Omental fat pad (tissue), 4 donors: ENCODE measurements around the gene HHIP. TPM values are rescaled to one million over a fixed set of nuclear protein-coding genes. Genes with fewer than 3 reads are reported as not detected.

Experiments
- ATAC-seq: fragments of 150-250 bp; one replicate; pipeline ENCODE4 v1.9.1; 2016; ENCODE audit warnings: mild to moderate bottlenecking, moderate library complexity; ENCODE audit not compliant: low FRiP score
- DNase-seq: peaks from one replicate; pipeline ENCODE4 v3.0.0-alpha.2; 2019; ENCODE audit warnings: low spot score
- CTCF ChIP-seq, 3 donors: fragments of 450-650 bp; IDR thresholded peaks; one replicate each; pipeline ENCODE4 v1.5.1; 2016 to 2017; ENCODE audit warnings: antibody characterized with exemption in 3 of 3, mild to moderate bottlenecking in 3 of 3, moderate library complexity in 2 of 3
- total RNA-seq, 4 donors: library from RNA; depleted of rRNA; stranded (reverse); fragments of >200 nt; gene quantifications; one replicate each; pipeline ENCODE4 v1.1.0, GENCODE V29; 2016

HHIP gene
- total RNA-seq, 4 donors from 2014 or later: 0.47 to 12.7 (median 1.9) TPM

- no peak for TF ChIP-seq CTCF (IDR thresholded peaks at IDR 0.05)
- ATAC-seq (no peak), DNase-seq (no peak)
Observed at GRCh38 chr4:144667500-144667899, 21.5 kb downstream of the HHIP start.

- no peak for DNase-seq
- ATAC-seq: no peak
- no peak for TF ChIP-seq CTCF (IDR thresholded peaks at IDR 0.05)
Observed at GRCh38 chr4:144670776-144671175, 24.8 kb downstream of the HHIP start.

- no peak for DNase-seq
- no peak for TF ChIP-seq CTCF (IDR thresholded peaks at IDR 0.05)
Observed at GRCh38 chr4:144674711-144675110, 28.8 kb downstream of the HHIP start.

GRCh38 chr4:144681806-144682205 lies 35.9 kb downstream of the HHIP start:
- TF ChIP-seq CTCF (IDR thresholded peaks at IDR 0.05): no peak
- DNase-seq: no peak
- no peak for ATAC-seq

More at GRCh38 chr4:144674711-144675110, 28.8 kb downstream of the HHIP start:
- no peak for ATAC-seq

GRCh38 chr4:144683516-144683915 lies 37.6 kb downstream of the HHIP start:
- ATAC-seq: no peak
- no peak for TF ChIP-seq CTCF (IDR thresholded peaks at IDR 0.05)
- no peak for DNase-seq

GRCh38 chr4:144685911-144686310 lies 40.0 kb downstream of the HHIP start:
- DNase-seq: no peak
- TF ChIP-seq CTCF (IDR thresholded peaks at IDR 0.05): no peak
- ATAC-seq: no peak

- TF ChIP-seq CTCF (IDR thresholded peaks at IDR 0.05): no peak
- ATAC-seq (no peak), DNase-seq (no peak)
Observed at GRCh38 chr4:144686921-144687320, 41.0 kb downstream of the HHIP start.
